ENCODE measurements around the gene TIMMDC1. TPM values are rescaled to one million over a fixed set of nuclear protein-coding genes. Genes with fewer than 3 reads are reported as not detected.

Gene TIMMDC1
- total RNA-seq, 1 experiment from 2014 or later, result 96.7 TPM

- H3K4me1 ChIP-seq (ENCODE audit: insufficient read depth, low read length, poor library complexity, severe bottlenecking), result peaks cover under 1% of the 10 kb centered on the region
- intact Hi-C loops (cut with micrococcal nuclease; ENCODE audit: unreplicated experiment), result no loop called here
- no peaks in the 10 kb centered on the region for H3K27me3 ChIP-seq (replicated peaks; ENCODE audit: insufficient read depth, low read depth, low read length, poor library complexity)
- no TSS peak for BruUV-seq (replicated peaks)
- no peaks in the 10 kb centered on the region for H3K9me3 ChIP-seq (ENCODE audit: low read depth, low read length, poor library complexity, severe bottlenecking)
- no peaks in the 10 kb centered on the region for H3K36me3 ChIP-seq (ENCODE audit: insufficient read depth, low read length, poor library complexity, severe bottlenecking)
- no peak overlapping the region for H3K4me3 ChIP-seq (ENCODE audit: low read depth, low read length, poor library complexity, severe bottlenecking)
- TF ChIP-seq, protein P1, sequence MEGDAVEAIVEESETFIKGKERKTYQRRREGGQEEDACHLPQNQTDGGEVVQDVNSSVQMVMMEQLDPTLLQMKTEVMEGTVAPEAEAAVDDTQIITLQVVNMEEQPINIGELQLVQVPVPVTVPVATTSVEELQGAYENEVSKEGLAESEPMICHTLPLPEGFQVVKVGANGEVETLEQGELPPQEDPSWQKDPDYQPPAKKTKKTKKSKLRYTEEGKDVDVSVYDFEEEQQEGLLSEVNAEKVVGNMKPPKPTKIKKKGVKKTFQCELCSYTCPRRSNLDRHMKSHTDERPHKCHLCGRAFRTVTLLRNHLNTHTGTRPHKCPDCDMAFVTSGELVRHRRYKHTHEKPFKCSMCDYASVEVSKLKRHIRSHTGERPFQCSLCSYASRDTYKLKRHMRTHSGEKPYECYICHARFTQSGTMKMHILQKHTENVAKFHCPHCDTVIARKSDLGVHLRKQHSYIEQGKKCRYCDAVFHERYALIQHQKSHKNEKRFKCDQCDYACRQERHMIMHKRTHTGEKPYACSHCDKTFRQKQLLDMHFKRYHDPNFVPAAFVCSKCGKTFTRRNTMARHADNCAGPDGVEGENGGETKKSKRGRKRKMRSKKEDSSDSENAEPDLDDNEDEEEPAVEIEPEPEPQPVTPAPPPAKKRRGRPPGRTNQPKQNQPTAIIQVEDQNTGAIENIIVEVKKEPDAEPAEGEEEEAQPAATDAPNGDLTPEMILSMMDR (conservative IDR thresholded peaks at IDR 0.05; ENCODE audit: low read depth, low read length), result no peak
- TF ChIP-seq EZH2 (IDR thresholded peaks at IDR 0.05; ENCODE audit: borderline replicate concordance, low read depth, low read length, poor library complexity, severe bottlenecking), result no peak
- CTCF ChIA-PET, result no interaction called here
- DNase-seq (ENCODE audit: low spot score), result no peak
- no peak overlapping the region for H3K27ac ChIP-seq (ENCODE audit: low read depth, low read length, poor library complexity, severe bottlenecking)
- POLR2A ChIA-PET (ENCODE audit: low non-redundant PET), result no interaction called here
Observed at GRCh38 chr3:119492128-119492527, 6.2 kb upstream of the TIMMDC1 start.

DNA sequence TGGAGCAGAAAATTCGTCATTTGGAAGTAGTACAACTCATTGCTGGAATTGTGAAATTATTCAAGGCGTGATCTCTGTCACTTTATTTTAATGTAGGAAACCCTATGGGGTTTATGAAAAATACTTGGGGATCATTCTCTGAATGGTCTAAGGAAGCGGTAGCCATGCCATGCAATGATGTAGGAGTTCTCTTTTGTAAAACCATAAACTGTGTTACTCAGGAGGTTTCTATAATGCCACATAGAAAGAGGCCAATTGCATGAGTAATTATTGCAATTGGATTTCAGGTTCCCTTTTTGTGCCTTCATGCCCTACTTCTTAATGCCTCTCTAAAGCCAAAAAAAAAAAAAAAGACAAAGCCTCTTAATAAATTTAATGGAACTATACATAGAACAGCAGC is 5.5 kb upstream of the TIMMDC1 start:
- ChIA-PET CTCF (no interaction called here), POLR2A (ENCODE audit: low non-redundant PET) (no interaction called here)
- DNase-seq (ENCODE audit: low spot score), result no peak
- Histone ChIP-seq H3K27ac (ENCODE audit: low read depth, low read length, poor library complexity, severe bottlenecking) (no peak overlapping the region), H3K36me3 (ENCODE audit: insufficient read depth, low read length, poor library complexity, severe bottlenecking) (no peaks in the 10 kb centered on the region), H3K9me3 (ENCODE audit: low read depth, low read length, poor library complexity, severe bottlenecking) (no peaks in the 10 kb centered on the region), H3K27me3 (replicated peaks; ENCODE audit: insufficient read depth, low read depth, low read length, poor library complexity) (no peaks in the 10 kb centered on the region), H3K4me3 (ENCODE audit: low read depth, low read length, poor library complexity, severe bottlenecking) (no peak overlapping the region), H3K4me1 (ENCODE audit: insufficient read depth, low read length, poor library complexity, severe bottlenecking) (peaks cover 4% of the 10 kb centered on the region)
- intact Hi-C loops (cut with micrococcal nuclease; ENCODE audit: unreplicated experiment), result no loop called here
- no peak for TF ChIP-seq EZH2 (IDR thresholded peaks at IDR 0.05; ENCODE audit: borderline replicate concordance, low read depth, low read length, poor library complexity, severe bottlenecking)
- TF ChIP-seq, protein P1 (conservative IDR thresholded peaks at IDR 0.05; ENCODE audit: low read depth, low read length), result no peak
- TSS peak; percentile 20 for BruUV-seq (replicated peaks)

DNA sequence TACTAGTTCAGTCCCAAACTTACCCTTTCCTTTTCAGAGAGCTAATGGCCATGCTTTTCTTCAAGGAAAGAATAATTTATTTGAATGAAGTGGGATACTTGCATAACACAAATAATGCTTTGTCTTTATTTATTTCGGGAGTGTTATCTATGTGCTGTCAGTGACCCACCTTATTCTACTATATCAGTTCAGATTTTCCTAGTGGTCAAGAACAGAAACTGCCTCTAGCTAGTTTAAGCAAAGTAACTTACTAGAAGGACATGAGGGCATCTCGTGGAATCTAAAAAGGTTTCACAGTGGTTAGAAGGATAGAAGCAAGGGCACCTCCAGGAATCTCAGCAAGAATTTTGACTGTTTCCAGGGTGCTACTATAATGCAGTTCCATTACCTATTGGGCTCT is 3.8 kb upstream of the TIMMDC1 start:
- intact Hi-C loops (cut with micrococcal nuclease; ENCODE audit: unreplicated experiment), result no loop called here

More for the DNA sequence above, 3.8 kb upstream of the TIMMDC1 start:
- BruUV-seq (replicated peaks), result no TSS peak
- Histone ChIP-seq H3K4me1 (ENCODE audit: insufficient read depth, low read length, poor library complexity, severe bottlenecking) (peaks cover 6% of the 10 kb centered on the region), H3K36me3 (ENCODE audit: insufficient read depth, low read length, poor library complexity, severe bottlenecking) (no peaks in the 10 kb centered on the region), H3K4me3 (ENCODE audit: low read depth, low read length, poor library complexity, severe bottlenecking) (no peak overlapping the region), H3K27ac (ENCODE audit: low read depth, low read length, poor library complexity, severe bottlenecking) (no peak overlapping the region), H3K9me3 (ENCODE audit: low read depth, low read length, poor library complexity, severe bottlenecking) (no peaks in the 10 kb centered on the region), H3K27me3 (replicated peaks; ENCODE audit: insufficient read depth, low read depth, low read length, poor library complexity) (no peaks in the 10 kb centered on the region)
- DNase-seq (ENCODE audit: low spot score), result no peak
- ChIA-PET POLR2A (ENCODE audit: low non-redundant PET) (no interaction called here), CTCF (no interaction called here)
- no peak for TF ChIP-seq EZH2 (IDR thresholded peaks at IDR 0.05; ENCODE audit: borderline replicate concordance, low read depth, low read length, poor library complexity, severe bottlenecking)
- TF ChIP-seq, protein P1 (conservative IDR thresholded peaks at IDR 0.05; ENCODE audit: low read depth, low read length), result no peak

All from A673 (cell line).